HEK293 (cell line): Measurements from ENCODE around the gene QRICH1.

Experiments
- ELK4 ChIP-seq: IDR thresholded peaks from 2 replicates; pipeline ENCODE4 v1.6.1; 2011; ENCODE audit warnings: mild to moderate bottlenecking, low read depth, low read length, borderline replicate concordance
- FEZF1 ChIP-seq: fragments of 450-650 bp; formaldehyde crosslinking; IDR thresholded peaks from 2 replicates; pipeline ENCODE4 v1.5.1; 2016; ENCODE audit warnings: missing biosample characterization, missing genetic modification characterization
- GLIS1 ChIP-seq: fragments of 450-650 bp; formaldehyde crosslinking; IDR thresholded peaks from 2 replicates; pipeline ENCODE4 v1.5.1; 2016; ENCODE audit warnings: missing biosample characterization, missing genetic modification characterization
- PRDM10 ChIP-seq: fragments of 450-650 bp; formaldehyde crosslinking; IDR thresholded peaks from 2 replicates; pipeline ENCODE4 v1.5.1; 2016; ENCODE audit warnings: missing biosample characterization, missing genetic modification characterization
- SP2 ChIP-seq: fragments of 450-650 bp; formaldehyde crosslinking; IDR thresholded peaks from 2 replicates; pipeline ENCODE4 v1.5.1; 2016; ENCODE audit warnings: missing biosample characterization, missing genetic modification characterization
- YY2 ChIP-seq: fragments of 450-650 bp; formaldehyde crosslinking; IDR thresholded peaks from 2 replicates; pipeline ENCODE4 v1.5.1; 2016; ENCODE audit warnings: missing biosample characterization, missing genetic modification characterization
- ZBTB10 ChIP-seq: fragments of 450-650 bp; formaldehyde crosslinking; IDR thresholded peaks from 2 replicates; pipeline ENCODE4 v1.5.1; 2016; ENCODE audit warnings: missing biosample characterization, missing genetic modification characterization
- ZBTB49 ChIP-seq: fragments of 450-650 bp; formaldehyde crosslinking; IDR thresholded peaks from 2 replicates; pipeline ENCODE4 v1.5.1; 2016; ENCODE audit warnings: missing biosample characterization, missing genetic modification characterization, low read depth
- ZBTB6 ChIP-seq: fragments of 450-650 bp; formaldehyde crosslinking; IDR thresholded peaks from 2 replicates; pipeline ENCODE4 v1.5.1; 2017; ENCODE audit warnings: missing biosample characterization, missing genetic modification characterization
- ZEB2 ChIP-seq: fragments of 450-650 bp; formaldehyde crosslinking; IDR thresholded peaks from 2 replicates; pipeline ENCODE4 v1.5.1; 2016; ENCODE audit warnings: missing biosample characterization, missing genetic modification characterization
- ZNF148 ChIP-seq: fragments of 450-650 bp; formaldehyde crosslinking; IDR thresholded peaks from 2 replicates; pipeline ENCODE4 v1.5.0; 2017; ENCODE audit warnings: missing biosample characterization, missing genetic modification characterization, borderline replicate concordance
- ZNF211 ChIP-seq: fragments of 450-650 bp; formaldehyde crosslinking; IDR thresholded peaks from 2 replicates; pipeline ENCODE4 v1.5.1; 2016; ENCODE audit warnings: low read depth, missing biosample characterization, missing genetic modification characterization
- ZNF221 ChIP-seq: fragments of 450-650 bp; formaldehyde crosslinking; IDR thresholded peaks from 2 replicates; pipeline ENCODE4 v1.5.1; 2017; ENCODE audit warnings: missing biosample characterization, missing genetic modification characterization, borderline replicate concordance
- ZNF354C ChIP-seq: fragments of 450-650 bp; formaldehyde crosslinking; IDR thresholded peaks from 2 replicates; pipeline ENCODE4 v1.5.1; 2016; ENCODE audit warnings: missing biosample characterization, missing genetic modification characterization, low read depth, borderline replicate concordance
- ZNF37A ChIP-seq: fragments of 450-650 bp; IDR thresholded peaks from 2 replicates; pipeline ENCODE4 v1.5.1; 2018; ENCODE audit warnings: missing biosample characterization, missing genetic modification characterization
- ZNF473 ChIP-seq: fragments of 450-650 bp; formaldehyde crosslinking; IDR thresholded peaks from 2 replicates; pipeline ENCODE4 v1.5.1; 2017; ENCODE audit warnings: missing biosample characterization, missing genetic modification characterization
- ZNF639 ChIP-seq: fragments of 450-650 bp; formaldehyde crosslinking; IDR thresholded peaks from 2 replicates; pipeline ENCODE4 v1.5.1; 2016; ENCODE audit warnings: missing biosample characterization, missing genetic modification characterization
- ZNF660 ChIP-seq: fragments of 450-650 bp; IDR thresholded peaks from 2 replicates; pipeline ENCODE4 v1.5.1; 2018; ENCODE audit warnings: missing biosample characterization, mild to moderate bottlenecking, missing genetic modification characterization
- ZNF785 ChIP-seq: fragments of 450-650 bp; formaldehyde crosslinking; IDR thresholded peaks from 2 replicates; pipeline ENCODE4 v1.5.1; 2016; ENCODE audit warnings: missing biosample characterization, missing genetic modification characterization
- ZNF830 ChIP-seq: fragments of 450-650 bp; IDR thresholded peaks from 2 replicates; pipeline ENCODE4 v1.5.0; 2018; ENCODE audit warnings: missing biosample characterization, missing genetic modification characterization, low read depth, mild to moderate bottlenecking, moderate library complexity
- ZSCAN18 ChIP-seq: fragments of 450-650 bp; formaldehyde crosslinking; IDR thresholded peaks from 2 replicates; pipeline ENCODE4 v1.5.1; 2016; ENCODE audit warnings: missing biosample characterization, missing genetic modification characterization

The QRICH1 gene

GRCh38 chr3:49021813-49022687, 71.8 kb downstream of the QRICH1 start, which contains the start of gene NDUFAF3 (continued):
- TF ChIP-seq PRDM10 (tag by site-specific recombination): peak; percentile 68; the same call in 1 of the 2 replicates
- 0 out of 2 replicates have a peak, but pooled peaks have one; percentile 65 for TF ChIP-seq ZBTB6 (tag by site-specific recombination)
- TF ChIP-seq YY2 (tag by site-specific recombination): peak; percentile 70
- TF ChIP-seq ZBTB10 (tag by site-specific recombination): no peak
- TF ChIP-seq ZEB2: peak; percentile 100
- no peak for TF ChIP-seq ZNF354C (tag by site-specific recombination)
- peak; percentile 60; the same call in 1 of the 2 replicates for TF ChIP-seq ZNF473
- peak; percentile 87 for TF ChIP-seq ZNF639 (tag by site-specific recombination)
- TF ChIP-seq ZNF37A (tag by site-specific recombination): no peak
- TF ChIP-seq ZNF830 (tag by site-specific recombination): no peak
- TF ChIP-seq ZNF660 (tag by site-specific recombination): peak; percentile 87
- TF ChIP-seq ZNF148 (tag by site-specific recombination): no peak
- TF ChIP-seq ZSCAN18 (tag by site-specific recombination): no peak; the same call in 1 of the 2 replicates
- TF ChIP-seq ZBTB49 (tag by site-specific recombination): no peak
- no peak for TF ChIP-seq ELK4
- no peak for TF ChIP-seq ZNF211
- peak; percentile 74 for TF ChIP-seq GLIS1 (tag by site-specific recombination)
- peak; percentile 73 for TF ChIP-seq ZNF785 (tag by site-specific recombination)
- peak; percentile 59 for TF ChIP-seq SP2
- TF ChIP-seq ZNF221: no peak
- no peak; the same call in 1 of the 2 replicates for TF ChIP-seq FEZF1 (tag by site-specific recombination)
